GM18508 (cell line): ENCODE measurements around the gene KRTAP3-3.
"Not testable (repeated sequence)": the region's sequence is repeated elsewhere in the genome, so short reads cannot be mapped to it uniquely, and the experiment has no call there.

Source experiments
- ATAC-seq: cut with Tn5 transposase; IDR thresholded peaks from one replicate; pipeline ENCODE4 v1.9.1; 2021; ENCODE audit warnings: moderate number of reproducible peaks; ENCODE audit not compliant: insufficient read depth, unreplicated experiment

KRTAP3-3 gene

DNA sequence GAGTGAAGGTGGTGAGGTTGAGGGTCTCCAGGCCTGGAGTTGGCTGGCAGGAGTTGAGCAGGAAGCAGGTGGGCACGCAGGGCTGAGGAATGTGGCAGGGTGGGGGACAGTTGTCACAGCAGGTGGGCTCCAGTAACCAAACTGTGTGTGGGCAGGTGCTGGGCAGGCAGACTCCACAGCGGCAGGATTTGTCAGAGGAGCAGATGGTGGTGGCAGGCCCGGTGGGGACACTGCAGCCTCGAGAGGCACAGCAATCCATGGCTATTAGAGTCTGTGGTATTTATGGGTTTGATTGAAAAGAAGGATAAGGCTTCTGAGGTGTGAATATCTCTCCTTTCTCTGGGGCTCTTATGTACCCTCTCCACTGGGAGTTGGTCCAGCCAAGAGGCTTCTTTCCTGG, at the start of gene KRTAP3-3:
Gene KRTAP3-3, minus strand, starts transcription at position 326 of the 400 bp plus-strand sequence. Its CDS starts 67 bp downstream, at position 259.
- no peak for ATAC-seq

DNA sequence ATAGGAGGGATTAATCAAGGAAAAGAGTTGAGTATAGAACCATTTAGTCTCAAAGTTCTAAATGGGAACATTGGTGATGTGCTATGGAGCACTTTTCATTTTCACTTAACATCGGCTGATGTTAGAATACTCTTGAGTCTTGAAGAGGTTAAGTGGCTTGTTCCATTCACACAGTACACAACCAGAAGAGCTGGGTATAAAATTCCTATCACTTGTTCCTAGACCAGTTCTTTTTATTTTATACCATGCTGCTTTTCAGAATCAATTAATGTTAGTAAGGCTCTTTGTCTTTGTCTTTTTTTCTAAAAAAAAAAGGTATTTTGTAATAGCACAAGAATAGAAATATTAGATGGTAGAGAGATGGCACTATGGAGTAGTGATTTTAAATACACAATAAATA, 49.0 kb upstream of the KRTAP3-3 start:
- no peak for ATAC-seq

- ATAC-seq = not testable (repeated sequence)
Measured at GRCh38 chr17:41040783-41041571, 47.0 kb upstream of the KRTAP3-3 start, which contains the start of gene KRTAP1-1. Gene KRTAP1-1 (minus strand): TSS chr17:41041450. CDS start chr17:41041397, 53 bp downstream.

DNA sequence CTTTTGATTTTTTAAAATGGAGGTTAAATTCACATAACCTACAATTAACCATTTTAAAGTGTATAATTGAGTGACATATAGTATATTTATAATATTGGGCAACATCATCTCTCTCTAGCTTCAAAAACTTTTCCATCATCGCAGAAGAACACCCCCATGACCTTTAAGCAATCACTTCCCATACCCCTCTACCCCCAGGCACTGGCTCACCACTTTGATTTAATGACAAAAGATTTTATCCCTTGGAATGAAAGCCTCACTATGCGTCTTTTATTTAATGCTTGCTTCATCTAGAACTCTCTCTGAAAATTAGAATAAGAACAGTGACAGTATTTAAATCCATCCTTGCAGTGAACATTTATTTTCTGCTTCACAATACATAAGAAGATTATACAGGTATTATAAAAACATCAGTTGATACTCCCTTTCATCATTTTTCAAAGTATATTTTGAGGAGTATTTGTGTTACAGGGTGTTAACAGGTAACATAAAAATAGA, 43.9 kb upstream of the KRTAP3-3 start:
- ATAC-seq = no peak

DNA sequence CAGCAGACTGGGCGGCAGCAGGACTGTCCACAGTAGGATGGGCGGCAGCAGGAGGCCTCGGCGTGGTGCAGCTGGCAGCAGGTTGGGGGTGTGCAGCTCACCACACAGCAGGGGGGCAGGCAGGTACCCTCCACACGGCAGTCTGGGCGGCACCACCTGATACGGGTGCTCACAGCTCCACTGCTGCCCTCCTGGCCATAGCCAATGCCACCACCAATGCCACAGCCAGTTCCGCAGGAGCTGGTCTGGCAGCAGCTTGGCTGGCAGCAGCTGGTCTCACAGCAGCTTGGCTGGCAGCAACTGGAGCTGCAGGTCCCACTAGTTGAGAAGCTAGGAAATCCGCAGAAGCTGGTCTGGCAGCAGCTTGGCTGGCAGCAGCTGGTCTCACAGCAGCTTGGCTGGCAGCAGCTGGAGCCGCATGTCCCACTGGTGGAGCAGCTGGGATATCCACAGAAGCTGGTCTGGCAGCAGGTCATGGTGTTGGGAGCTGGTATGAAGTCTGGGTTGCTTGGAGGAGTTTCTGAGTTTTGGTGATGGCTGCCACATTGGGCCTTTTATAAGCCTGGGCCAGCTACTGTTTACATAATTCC, 40.5 kb upstream of the KRTAP3-3 start, which contains the start of gene KRTAP1-3:
Gene KRTAP1-3, minus strand, starts transcription at position 529 of the 590 bp plus-strand sequence. Its CDS starts 53 bp downstream, at position 476.
- ATAC-seq = not testable (repeated sequence)

DNA sequence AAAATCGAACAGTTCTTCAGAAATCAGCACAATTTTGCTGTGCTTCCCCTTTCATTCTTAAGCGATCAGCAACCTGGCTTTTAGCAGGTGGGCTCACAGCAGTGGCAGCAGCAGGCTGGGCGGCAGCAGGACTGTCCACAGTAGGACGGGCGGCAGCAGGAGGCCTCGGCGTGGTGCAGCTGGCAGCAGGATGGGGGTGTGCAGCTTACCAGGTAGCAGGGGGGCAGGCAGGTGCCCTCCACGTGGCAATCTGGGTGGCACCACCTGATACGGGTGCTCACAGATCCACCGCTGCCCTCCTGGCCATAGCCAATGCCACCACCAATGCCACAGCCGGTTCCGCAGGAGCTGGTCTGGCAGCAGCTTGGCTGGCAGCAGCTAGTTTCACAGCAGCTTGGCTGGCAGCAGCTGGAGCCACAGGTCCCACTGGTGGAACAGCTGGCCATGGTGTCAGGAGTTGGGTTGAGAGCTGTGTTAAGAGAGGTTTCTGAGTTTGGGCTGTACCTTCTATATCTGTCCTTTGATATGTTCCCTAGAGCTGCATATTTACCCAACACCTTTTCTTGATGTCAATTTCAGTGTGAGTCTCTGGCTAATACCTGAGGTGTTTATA, 35.8 kb upstream of the KRTAP3-3 start, which contains the start of gene KRTAP1-4:
Gene KRTAP1-4, minus strand, starts transcription at position 563 of the 613 bp plus-strand sequence. Its CDS starts 117 bp downstream, at position 446.
- no peak for ATAC-seq

GRCh38 chr17:41026715-41027471, 32.9 kb upstream of the KRTAP3-3 start, which contains the start of gene KRTAP1-5:
Gene KRTAP1-5 (minus strand): TSS chr17:41027208. CDS start chr17:41027155, 53 bp downstream.
- no peak for ATAC-seq

- ATAC-seq = no peak
Measured at GRCh38 chr17:41024697-41025096, 30.7 kb upstream of the KRTAP3-3 start.

GRCh38 chr17:41020336-41020735, 26.4 kb upstream of the KRTAP3-3 start:
- ATAC-seq = no peak

DNA sequence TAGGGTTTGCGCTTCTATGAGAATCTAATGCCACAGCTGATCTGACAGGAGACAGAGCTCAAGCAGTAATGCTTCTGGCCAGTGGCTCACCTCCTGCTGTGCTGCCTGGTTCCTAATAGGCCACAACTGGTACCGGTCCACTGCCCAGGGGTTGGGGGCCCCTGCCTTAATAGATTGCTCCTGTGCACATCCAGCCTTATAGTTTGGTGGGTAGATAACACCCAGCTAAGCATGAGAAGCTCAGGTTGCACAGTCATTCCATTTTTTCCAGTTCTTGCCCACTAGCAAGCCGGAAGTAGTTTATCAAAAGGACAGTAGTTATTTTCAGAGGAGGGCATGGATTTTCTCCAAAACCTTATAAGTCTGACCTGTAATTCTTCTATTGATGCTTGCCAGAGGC, 25.5 kb upstream of the KRTAP3-3 start:
- no peak for ATAC-seq

GRCh38 chr17:41018541-41018940, 24.6 kb upstream of the KRTAP3-3 start:
- ATAC-seq = no peak

GRCh38 chr17:41016578-41017215, 22.7 kb upstream of the KRTAP3-3 start:
- no peak for ATAC-seq

DNA sequence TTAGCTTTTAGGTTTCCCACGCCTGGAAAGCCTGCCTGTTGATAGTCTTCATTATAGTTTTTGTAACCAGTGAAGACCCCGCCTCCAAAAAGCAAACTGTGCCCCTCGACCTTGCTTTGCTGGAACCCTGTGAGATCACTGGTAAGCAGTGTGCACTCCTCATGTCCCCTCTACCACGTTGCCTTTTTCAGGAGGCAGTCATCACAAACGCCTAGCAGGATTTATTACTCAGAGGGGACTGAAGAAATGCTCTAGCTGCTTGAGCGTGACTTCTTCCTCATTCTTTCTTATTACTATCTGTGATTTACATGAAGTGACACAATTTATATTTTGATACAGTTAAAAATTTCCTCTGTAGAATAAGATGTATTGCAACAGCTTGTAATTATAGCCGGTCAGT, 21.5 kb upstream of the KRTAP3-3 start:
- ATAC-seq = no peak

- no peak for ATAC-seq
Measured at GRCh38 chr17:41013606-41014005, 19.6 kb upstream of the KRTAP3-3 start.

DNA sequence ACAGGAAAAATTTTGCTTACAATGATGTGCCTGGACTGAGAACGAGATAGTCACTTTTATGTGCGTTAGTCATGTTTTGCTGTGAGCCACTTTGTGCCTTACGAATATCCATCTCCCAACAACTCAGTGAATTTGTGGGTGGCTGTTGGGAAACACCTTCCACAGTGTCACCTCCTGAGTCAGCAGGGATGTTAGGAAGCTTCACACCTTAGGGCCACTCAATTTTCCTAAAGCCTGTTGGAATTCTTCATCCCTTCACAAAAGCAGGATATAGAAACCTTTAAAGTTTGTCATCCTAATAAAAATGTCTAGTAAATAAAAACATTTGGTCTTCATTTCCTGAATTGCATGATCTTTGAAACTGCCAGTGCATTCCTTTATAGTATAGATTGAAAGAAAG, 19.2 kb upstream of the KRTAP3-3 start:
- ATAC-seq = no peak

DNA sequence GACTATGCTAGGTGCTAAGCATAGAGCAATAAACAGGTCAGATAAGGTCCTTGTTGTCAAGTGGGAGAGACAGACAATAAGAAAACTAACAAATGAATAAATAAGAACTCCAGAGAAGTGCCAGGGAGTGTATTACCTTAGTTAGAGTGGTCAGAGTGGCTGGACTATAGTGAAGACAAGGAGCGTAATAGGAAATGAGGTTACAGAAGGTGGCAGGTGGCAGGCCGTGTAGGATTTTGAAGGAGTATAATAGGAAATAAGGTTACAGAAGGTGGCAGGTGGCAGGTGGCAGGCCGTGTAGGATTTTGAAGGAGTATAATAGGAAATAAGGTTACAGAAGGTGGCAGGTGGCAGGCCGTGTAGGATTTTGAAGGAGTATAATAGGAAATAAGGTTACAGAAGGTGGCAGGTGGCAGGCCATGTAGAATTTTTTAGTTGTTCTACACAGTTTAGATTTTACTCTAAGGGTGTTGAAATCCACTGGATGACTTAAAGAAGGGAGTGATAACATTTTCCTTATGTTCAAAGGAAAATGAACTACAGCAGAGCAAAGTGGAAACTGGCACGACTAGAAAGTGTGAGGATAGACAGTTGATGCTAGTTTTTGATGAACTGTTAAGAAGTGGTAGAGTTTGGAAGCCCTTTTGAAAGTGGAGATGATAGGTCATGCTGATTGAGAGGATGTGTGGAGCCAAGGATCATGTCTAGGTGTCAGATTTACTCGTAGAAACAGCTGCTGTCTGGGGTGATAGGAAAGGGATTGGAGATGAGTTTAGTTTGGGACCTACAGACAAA, 18.6 kb upstream of the KRTAP3-3 start:
- no peak for ATAC-seq

GRCh38 chr17:41010441-41010840, 16.5 kb upstream of the KRTAP3-3 start:
- no peak for ATAC-seq

DNA sequence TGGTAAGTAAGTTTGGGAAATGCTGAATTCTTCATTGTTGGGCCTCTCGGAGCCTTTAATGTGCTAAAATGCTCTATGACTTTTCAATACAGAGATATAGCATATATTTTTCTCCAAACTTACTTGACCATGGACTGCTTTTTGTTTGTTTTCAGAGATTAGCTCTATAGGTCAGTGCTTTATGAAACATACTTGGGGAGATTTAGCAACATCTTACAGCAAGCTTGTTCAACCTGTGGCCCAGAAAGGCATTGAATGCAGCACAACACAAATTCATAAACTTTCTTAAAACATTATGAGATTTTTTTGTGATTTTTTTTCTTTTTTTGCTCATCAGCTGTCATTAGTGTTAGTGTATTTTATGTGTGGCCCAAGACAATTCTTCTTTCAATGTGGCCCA, 16.0 kb upstream of the KRTAP3-3 start:
- ATAC-seq = no peak

GRCh38 chr17:41009301-41009760, 15.4 kb upstream of the KRTAP3-3 start:
- no peak for ATAC-seq
